ENCODE data around the gene HBA1. TPM values are rescaled to one million over a fixed set of nuclear protein-coding genes. Genes with fewer than 3 reads are reported as not detected.

HBA1 gene
- total RNA-seq, 4 donors from 2014 or later: 11.9 to 71.7 (median 41.0) TPM

DNA sequence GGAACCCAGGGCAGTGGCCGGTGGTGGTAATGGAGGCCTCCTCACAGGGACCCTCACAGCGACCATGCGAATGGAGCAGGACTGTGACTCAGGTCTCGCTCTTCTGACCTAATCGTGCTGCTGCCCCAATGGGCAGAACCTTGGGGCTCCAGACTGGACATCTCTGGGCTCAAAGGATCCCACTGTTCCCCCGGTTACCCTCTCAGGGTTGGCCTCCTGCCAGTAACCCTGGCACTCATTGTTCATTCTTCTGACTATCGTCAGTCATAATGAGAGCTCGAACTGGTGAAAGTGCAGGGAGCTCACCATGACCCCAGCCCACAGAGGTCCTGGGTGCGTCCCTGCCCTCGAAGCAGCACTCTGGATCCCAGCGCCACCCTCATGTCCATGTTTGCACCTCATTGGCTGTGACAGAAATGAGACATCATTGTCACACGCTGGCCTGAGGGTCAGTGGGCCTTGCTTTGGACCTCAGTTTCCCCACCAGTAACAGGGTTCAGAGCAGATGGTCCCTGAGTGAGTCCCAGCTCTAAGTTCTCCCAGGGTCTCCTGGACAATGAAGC lies 34.0 kb upstream of the HBA1 start:
- TF ChIP-seq CTCF (IDR thresholded peaks at IDR 0.05; ENCODE audit: low read depth): no peak

GRCh38 chr16:143047-143446 lies 33.4 kb upstream of the HBA1 start:
- TF ChIP-seq CTCF (IDR thresholded peaks at IDR 0.05; ENCODE audit: low read depth): no peak

GRCh38 chr16:143456-143855 lies 33.0 kb upstream of the HBA1 start:
- TF ChIP-seq CTCF (IDR thresholded peaks at IDR 0.05; ENCODE audit: low read depth): no peak

DNA sequence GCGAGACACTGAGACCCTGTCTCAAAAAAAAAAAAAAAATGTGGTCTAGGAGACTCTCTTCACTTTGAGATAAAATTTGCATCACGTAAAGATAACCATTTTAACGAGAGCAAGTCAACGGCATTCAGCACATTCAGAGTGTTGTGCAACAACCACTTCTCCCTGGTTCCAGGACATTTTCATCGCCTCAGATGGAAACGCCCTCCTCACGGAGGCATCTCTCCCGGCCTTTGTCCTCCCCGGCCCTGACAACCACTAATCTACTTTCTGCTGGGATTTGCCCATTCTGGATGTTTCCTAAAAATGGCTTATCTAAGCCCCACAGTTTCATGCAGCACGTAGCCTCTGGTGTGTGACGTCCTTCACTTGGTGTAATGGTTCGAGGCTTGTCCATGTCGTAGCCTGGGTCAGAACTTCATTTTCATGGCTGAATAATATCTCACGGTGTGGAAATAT lies 31.7 kb upstream of the HBA1 start:
- no peak for TF ChIP-seq CTCF (IDR thresholded peaks at IDR 0.05; ENCODE audit: low read depth)

DNA sequence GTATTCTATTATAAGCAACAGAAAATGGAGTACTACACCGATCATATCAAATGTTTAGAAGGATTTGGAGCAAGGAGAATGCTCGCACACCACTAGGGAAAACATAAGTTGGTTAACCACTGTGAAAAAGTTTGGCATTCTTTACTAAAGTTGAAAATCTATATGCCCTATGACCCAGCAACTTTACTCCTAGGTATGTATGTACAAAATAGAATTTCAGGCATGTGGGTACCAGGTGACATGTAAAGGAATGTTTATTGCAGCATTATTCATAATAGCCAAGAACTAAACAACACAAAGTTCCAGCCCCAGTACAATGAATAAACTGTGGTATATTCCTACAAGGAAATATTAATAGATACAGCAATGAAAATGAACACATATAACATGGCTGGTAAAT lies 29.8 kb upstream of the HBA1 start:
- no peak for TF ChIP-seq CTCF (IDR thresholded peaks at IDR 0.05; ENCODE audit: low read depth)

DNA sequence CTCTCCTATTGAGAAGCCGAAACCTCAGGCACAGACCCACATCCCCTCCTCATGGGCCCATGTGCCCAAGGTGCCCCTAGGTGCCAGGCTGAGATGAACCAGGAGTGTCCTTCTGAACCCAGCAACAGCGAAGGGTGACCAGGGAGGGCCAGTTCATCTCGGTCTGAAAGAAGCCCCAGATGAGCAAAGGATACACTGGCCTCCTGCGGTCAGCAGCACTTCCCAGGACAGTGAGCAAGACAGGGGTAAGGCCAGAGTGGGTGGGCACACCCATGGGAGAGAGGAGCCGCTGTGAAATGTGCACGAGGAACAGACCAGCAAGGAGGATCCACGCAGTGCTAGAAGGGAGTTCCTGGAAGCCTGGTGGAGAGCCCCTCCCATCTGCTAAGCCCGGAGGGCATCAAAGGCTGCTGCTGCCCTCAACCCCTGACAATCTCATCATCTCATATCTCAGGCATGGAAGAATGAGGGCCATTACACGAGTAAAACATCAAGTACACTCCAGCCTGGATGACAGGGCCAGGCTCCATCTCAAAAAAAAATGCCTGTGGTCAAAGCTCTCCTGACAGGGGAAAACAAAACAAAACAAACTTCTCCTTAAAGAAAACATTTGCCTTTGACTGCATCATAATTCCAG lies 27.3 kb upstream of the HBA1 start:
- TF ChIP-seq CTCF (IDR thresholded peaks at IDR 0.05; ENCODE audit: low read depth): no peak

GRCh38 chr16:152141-153128 lies 24.0 kb upstream of the HBA1 start, which contains the start of gene HBZ:
Gene HBZ (plus strand): TSS chr16:152644. CDS start chr16:152910, 266 bp downstream.
- no peak for TF ChIP-seq CTCF (IDR thresholded peaks at IDR 0.05; ENCODE audit: low read depth)
